ENCODE results near the gene WDR27.

GRCh38 chr6:169409742-169410312, 292.0 kb downstream of the WDR27 start:
- TF ChIP-seq EZH2 (IDR thresholded peaks at IDR 0.05; ENCODE audit: borderline replicate concordance, low read depth, low read length, severe bottlenecking) (no peak), CTCF (IDR thresholded peaks at IDR 0.05; ENCODE audit: borderline replicate concordance, extremely low read depth, low read length, poor library complexity, severe bottlenecking) (no peak)

Measured in DND-41 (cell line).